Lung (tissue), 16 donors: ENCODE measurements around the gene HSF2. TPM values are rescaled to one million over a fixed set of nuclear protein-coding genes. Genes with fewer than 3 reads are reported as not detected.

ENCODE experiments used
- ATAC-seq: fragments of 200-7000 bp; cut with Tn5 transposase; one replicate; pipeline ENCODE4 v1.9.1; 2020; ENCODE audit warnings: moderate number of reproducible peaks; ENCODE audit not compliant: insufficient read depth, low FRiP score
- DNase-seq, 3 donors: peaks; one replicate each; pipeline ENCODE4 v3.0.0-alpha.2; 2013 to 2017
- H3K27ac ChIP-seq, 2 donors: one replicate each; pipeline ENCODE4 v1.5.1; 2013; ENCODE audit warnings: mild to moderate bottlenecking in 2 of 2, moderate library complexity in 2 of 2, control low read depth in 1 of 2, inconsistent platforms in 1 of 2, low read depth in 1 of 2, low read length in 1 of 2
- H3K27me3 ChIP-seq, 3 donors: one replicate each; pipeline ENCODE4 v1.5.1; 2013; ENCODE audit warnings: low read length in 2 of 3; ENCODE audit not compliant: control insufficient read depth in 3 of 3, insufficient read depth in 3 of 3
- H3K36me3 ChIP-seq, 4 donors: one replicate each; pipeline ENCODE4 v1.5.1; 2013; ENCODE audit warnings: low read length in 4 of 4, mild to moderate bottlenecking in 1 of 4, moderate library complexity in 1 of 4; ENCODE audit not compliant: control insufficient read depth in 4 of 4, insufficient read depth in 4 of 4
- H3K4me1 ChIP-seq, 5 donors: one replicate each; pipeline ENCODE4 v1.5.1; 2013; ENCODE audit warnings: low read length in 5 of 5, mild to moderate bottlenecking in 2 of 5, moderate library complexity in 1 of 5; ENCODE audit not compliant: control insufficient read depth in 5 of 5, insufficient read depth in 5 of 5
- H3K4me3 ChIP-seq: one replicate; pipeline ENCODE4 v1.5.1; 2013; ENCODE audit warnings: mild to moderate bottlenecking, control low read depth, moderate library complexity
- H3K9ac ChIP-seq, 2 donors: one replicate each; pipeline ENCODE4 v1.5.1; 2013; ENCODE audit warnings: low read length in 2 of 2, control low read depth in 1 of 2; ENCODE audit not compliant: insufficient read depth in 1 of 2
- H3K9me3 ChIP-seq, 4 donors: one replicate each; pipeline ENCODE4 v1.5.1; 2013; ENCODE audit warnings: low read length in 3 of 4, mild to moderate bottlenecking in 1 of 4, moderate library complexity in 1 of 4; ENCODE audit not compliant: control insufficient read depth in 4 of 4, insufficient read depth in 3 of 4
- WGBS, 2 donors: extraction: QIAGEN DNeasy Blood & Tissue Kit; methylation state at CpG; one replicate each; pipeline ENCODE4 v1.1.7; 2013; 5-methylcytosine and 5-hydroxymethylcytosine counted together
- long read RNA-seq, 5 donors: transcript quantifications; one replicate each; lab custom pipeline, GENCODE V29; 2026
- polyA plus RNA-seq, 2 donors: library from polyadenylated mRNA; stranded (reverse); fragments of 200-250 nt; gene quantifications; one replicate each; pipeline ENCODE4 v1.2.1, GENCODE V29; 2013
- total RNA-seq, 2 donors: library from RNA; depleted of rRNA in 1 of 2; stranded (reverse); fragments of >200 nt in 1 of 2; gene quantifications; one replicate each; pipeline ENCODE4 v1.2.1, GENCODE V29; 2014 to 2021
- TF ChIP-seq, protein P1 (sequence below): IDR thresholded peaks from 2 replicates; pipeline ENCODE4 v1.5.1; 2012; ENCODE audit warnings: mild to moderate bottlenecking; ENCODE audit errors: control extremely low read depth, extremely low read depth
- donor health status: control.
- donor health status: control.
- donor health status: Bipolar disorder and iron deficiency.
- donor health status: healthy.
- donor health status: DM: yes; HTN: yes; CAD: no.

The HSF2 gene, protein sequence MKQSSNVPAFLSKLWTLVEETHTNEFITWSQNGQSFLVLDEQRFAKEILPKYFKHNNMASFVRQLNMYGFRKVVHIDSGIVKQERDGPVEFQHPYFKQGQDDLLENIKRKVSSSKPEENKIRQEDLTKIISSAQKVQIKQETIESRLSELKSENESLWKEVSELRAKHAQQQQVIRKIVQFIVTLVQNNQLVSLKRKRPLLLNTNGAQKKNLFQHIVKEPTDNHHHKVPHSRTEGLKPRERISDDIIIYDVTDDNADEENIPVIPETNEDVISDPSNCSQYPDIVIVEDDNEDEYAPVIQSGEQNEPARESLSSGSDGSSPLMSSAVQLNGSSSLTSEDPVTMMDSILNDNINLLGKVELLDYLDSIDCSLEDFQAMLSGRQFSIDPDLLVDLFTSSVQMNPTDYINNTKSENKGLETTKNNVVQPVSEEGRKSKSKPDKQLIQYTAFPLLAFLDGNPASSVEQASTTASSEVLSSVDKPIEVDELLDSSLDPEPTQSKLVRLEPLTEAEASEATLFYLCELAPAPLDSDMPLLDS
- 10 to 100 TPM in 1 of 2 donors, 1 to 10 TPM in 1; 8.4 to 36.8 TPM for total RNA-seq
- polyA plus RNA-seq = 1 to 10 TPM; 7.0 to 9.0 TPM
- long read RNA-seq, donor 1, transcript HSF2-202 (12 exons, 2,643 nt) = major isoform, 5 of 8 reads
- long read RNA-seq, donor 1, partial matches to known transcripts = 0 of 8 reads
- long read RNA-seq, donor 1, other reads (novel, unspliced or antisense) = 0 of 8 reads
- long read RNA-seq, donor 2, partial matches to known transcripts = 0 of 1 reads
- long read RNA-seq, donor 2, other reads (novel, unspliced or antisense) = 0 of 1 reads
- long read RNA-seq, donor 3, partial matches to known transcripts = 0 of 3 reads
- long read RNA-seq, donor 3, other reads (novel, unspliced or antisense) = 0 of 3 reads
- long read RNA-seq, donor 4, partial matches to known transcripts = 0 of 3 reads
- long read RNA-seq, donor 4, other reads (novel, unspliced or antisense) = 0 of 3 reads
- long read RNA-seq, donor 5, transcript HSF2-202 (12 exons, 2,643 nt) = major isoform, 12 of 16 reads
- long read RNA-seq, donor 5, partial matches to known transcripts = 0 of 16 reads
- long read RNA-seq, donor 5, other reads (novel, unspliced or antisense) = 0 of 16 reads

DNA sequence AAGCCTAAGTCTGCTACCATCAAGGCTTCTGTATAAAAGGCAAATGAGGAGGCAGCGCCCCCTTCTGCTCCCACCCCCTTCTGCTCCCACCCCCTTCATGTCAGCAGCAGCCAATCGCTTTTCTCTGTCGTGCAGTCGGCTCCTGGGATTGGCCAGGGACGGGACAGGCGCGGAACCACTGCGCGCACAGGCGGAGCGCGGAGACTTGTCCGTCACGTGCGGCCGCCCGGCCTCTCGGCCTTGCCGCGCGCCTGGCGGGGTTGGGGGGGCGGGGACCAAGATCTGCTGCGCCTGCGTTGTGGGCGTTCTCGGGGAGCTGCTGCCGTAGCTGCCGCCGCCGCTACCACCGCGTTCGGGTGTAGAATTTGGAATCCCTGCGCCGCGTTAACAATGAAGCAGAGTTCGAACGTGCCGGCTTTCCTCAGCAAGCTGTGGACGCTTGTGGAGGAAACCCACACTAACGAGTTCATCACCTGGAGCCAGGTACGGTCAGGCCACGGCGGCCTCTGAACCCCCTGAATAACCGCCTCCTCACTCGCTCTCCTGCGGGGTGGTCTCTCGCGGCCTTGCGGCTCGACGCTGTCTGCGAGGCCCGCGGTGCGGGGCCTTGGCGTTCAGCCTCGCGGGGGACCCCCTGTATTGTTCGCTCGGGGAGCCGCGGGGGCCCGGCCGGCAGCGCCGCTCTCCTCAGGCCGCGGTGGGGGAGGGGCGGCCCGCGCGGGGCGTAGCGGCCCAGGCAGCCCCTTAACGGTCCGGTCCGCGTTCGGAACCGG is at the start of gene HSF2:
HSF2 (plus strand) TSS at position 305 of the 773 bp plus-strand sequence; CDS start at position 391, 86 bp downstream.
- Histone ChIP-seq H3K4me1 (peaks cover 1 to 16% (median 13%) of the 10 kb centered on the region in 5 donors), H3K9me3 (no peaks in the 10 kb centered on the region), H3K36me3 (no peaks in the 10 kb centered on the region), H3K27me3 (no peaks in the 10 kb centered on the region), H3K4me3 (peak within 1 kb of the TSS; percentile 100), H3K27ac (peak within 1 kb of the TSS; percentile 89 to 95), H3K9ac (peak within 1 kb of the TSS; percentile 93 to 95)
- peak; percentile 99 for ATAC-seq
- TF ChIP-seq, protein P1, sequence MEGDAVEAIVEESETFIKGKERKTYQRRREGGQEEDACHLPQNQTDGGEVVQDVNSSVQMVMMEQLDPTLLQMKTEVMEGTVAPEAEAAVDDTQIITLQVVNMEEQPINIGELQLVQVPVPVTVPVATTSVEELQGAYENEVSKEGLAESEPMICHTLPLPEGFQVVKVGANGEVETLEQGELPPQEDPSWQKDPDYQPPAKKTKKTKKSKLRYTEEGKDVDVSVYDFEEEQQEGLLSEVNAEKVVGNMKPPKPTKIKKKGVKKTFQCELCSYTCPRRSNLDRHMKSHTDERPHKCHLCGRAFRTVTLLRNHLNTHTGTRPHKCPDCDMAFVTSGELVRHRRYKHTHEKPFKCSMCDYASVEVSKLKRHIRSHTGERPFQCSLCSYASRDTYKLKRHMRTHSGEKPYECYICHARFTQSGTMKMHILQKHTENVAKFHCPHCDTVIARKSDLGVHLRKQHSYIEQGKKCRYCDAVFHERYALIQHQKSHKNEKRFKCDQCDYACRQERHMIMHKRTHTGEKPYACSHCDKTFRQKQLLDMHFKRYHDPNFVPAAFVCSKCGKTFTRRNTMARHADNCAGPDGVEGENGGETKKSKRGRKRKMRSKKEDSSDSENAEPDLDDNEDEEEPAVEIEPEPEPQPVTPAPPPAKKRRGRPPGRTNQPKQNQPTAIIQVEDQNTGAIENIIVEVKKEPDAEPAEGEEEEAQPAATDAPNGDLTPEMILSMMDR = no peak
- peak; percentile 97 to 99 (median 98) for DNase-seq
- 1% methylated on average over 78 to 82 of the region's 82 CpGs for WGBS, 2 donors

DNA sequence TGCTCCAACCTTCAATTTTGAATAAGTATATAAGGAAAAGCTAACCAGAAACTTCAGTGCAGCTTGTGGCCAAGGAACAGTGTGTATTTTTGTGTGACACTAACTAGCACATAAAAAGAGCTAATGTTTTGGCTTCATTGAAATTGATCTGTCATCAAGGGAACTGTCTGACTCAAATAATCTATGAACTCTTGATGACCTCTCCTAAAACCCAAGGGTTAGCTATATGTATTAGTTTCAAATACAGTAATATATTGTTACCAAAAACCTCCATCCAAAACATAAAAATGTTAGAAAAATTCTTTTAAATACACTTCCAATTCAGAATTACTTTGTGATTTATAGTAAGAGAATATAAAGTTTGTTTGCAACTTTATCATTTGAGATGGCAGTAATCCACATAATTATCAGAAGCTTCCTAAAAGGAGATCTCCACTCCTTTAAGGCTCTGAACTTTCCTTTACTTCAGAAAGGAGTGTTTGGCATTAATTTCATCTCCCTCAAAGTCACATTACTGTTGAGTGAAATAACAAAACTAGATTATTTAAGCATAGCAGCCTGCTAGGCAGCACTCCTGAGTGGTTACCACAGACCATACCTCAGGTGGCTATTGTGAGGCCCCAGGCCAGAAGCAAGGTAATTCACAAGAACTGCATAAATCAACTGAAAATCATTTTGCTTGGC is 46.3 kb upstream of the HSF2 start:
- H3K4me1 ChIP-seq = no peaks in the 10 kb centered on the region
- DNase-seq = no peak
- no peak for ATAC-seq
- H3K27ac ChIP-seq = no peak overlapping the region
- TF ChIP-seq, protein P1 = no peak
- no peaks in the 10 kb centered on the region for H3K9me3 ChIP-seq
- no peak overlapping the region for H3K4me3 ChIP-seq
- no peaks in the 10 kb centered on the region for H3K36me3 ChIP-seq
- no peak overlapping the region for H3K9ac ChIP-seq
- no peaks in the 10 kb centered on the region for H3K27me3 ChIP-seq

DNA sequence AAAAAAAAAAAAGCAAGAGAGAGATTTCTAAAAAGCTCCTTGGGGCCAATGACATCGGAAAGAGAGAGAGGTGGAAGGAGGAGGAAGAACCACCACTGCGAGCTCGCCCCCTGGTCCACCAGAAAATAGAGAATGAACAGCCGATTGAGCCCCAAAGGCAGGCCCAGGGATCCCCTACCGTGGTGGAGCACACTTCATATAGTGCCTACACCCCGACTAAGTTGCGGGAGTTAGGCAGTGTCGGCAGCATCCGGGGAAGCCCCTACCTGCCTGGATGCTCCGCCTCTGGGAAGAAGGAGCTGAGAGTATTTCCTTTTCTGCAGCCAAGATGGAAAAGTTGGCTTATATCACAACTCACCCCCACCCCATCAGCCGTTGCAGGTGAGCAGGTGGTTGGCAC is 38.6 kb upstream of the HSF2 start:
- Histone ChIP-seq H3K27me3 (no peaks in the 10 kb centered on the region), H3K36me3 (no peaks in the 10 kb centered on the region), H3K9ac (no peak overlapping the region), H3K27ac (no peak overlapping the region), H3K4me3 (no peak overlapping the region), H3K9me3 (peaks cover 0 to 3% (median 0%) of the 10 kb centered on the region in 4 donors), H3K4me1 (peaks cover 0 to 6% (median 0%) of the 10 kb centered on the region in 5 donors)
- ATAC-seq (no peak), DNase-seq (no peak)
- 80 to 82% methylated on average over 11 of the region's 11 CpGs for WGBS, 2 donors
- TF ChIP-seq, protein P1 = no peak
